Parathyroid adenoma (tissue), 2 donors: Measurements from ENCODE around the gene ATP6V0A1.

Experiments
- H2AFZ ChIP-seq: fragments of 300-600 bp; sonication (generic); one replicate; pipeline ENCODE4 v1.7.0; 2017; ENCODE audit warnings: antibody characterized with exemption, mild to moderate bottlenecking
- H3K27ac ChIP-seq: fragments of 300-600 bp; sonication (generic); one replicate; pipeline ENCODE4 v1.7.0; 2017
- H3K27me3 ChIP-seq: fragments of 300-600 bp; sonication (generic); one replicate; pipeline ENCODE4 v1.7.0; 2017; ENCODE audit warnings: low read length; ENCODE audit not compliant: control insufficient read depth, insufficient read depth
- H3K36me3 ChIP-seq: fragments of 300-600 bp; sonication (generic); one replicate; pipeline ENCODE4 v1.7.0; 2017; ENCODE audit warnings: low read length; ENCODE audit not compliant: control insufficient read depth, insufficient read depth
- H3K4me1 ChIP-seq: fragments of 300-600 bp; sonication (generic); one replicate; pipeline ENCODE4 v1.7.0; 2017; ENCODE audit warnings: control low read depth
- H3K4me2 ChIP-seq: fragments of 300-600 bp; sonication (generic); one replicate; pipeline ENCODE4 v1.7.0; 2017; ENCODE audit warnings: low read length
- H3K4me3 ChIP-seq: fragments of 300-600 bp; sonication (generic); one replicate; pipeline ENCODE4 v1.7.0; 2017; ENCODE audit warnings: low read depth, low read length
- H3K79me2 ChIP-seq: fragments of 300-600 bp; sonication (generic); one replicate; pipeline ENCODE4 v1.7.0; 2017; ENCODE audit warnings: control low read depth
- H3K9ac ChIP-seq: fragments of 300-600 bp; sonication (generic); one replicate; pipeline ENCODE4 v1.7.0; 2017; ENCODE audit warnings: mild to moderate bottlenecking
- H3K9me3 ChIP-seq: fragments of 300-600 bp; sonication (generic); one replicate; pipeline ENCODE4 v1.7.0; 2017; ENCODE audit warnings: low read length; ENCODE audit not compliant: control insufficient read depth
- TF ChIP-seq, protein P1 (sequence below): fragments of 300-600 bp; sonication (generic); IDR thresholded peaks from one replicate; pipeline ENCODE4 v1.7.0; 2017; ENCODE audit warnings: antibody characterized with exemption, mild to moderate bottlenecking
- donor health status: primary hyperparathyroidism.

ATP6V0A1 gene

DNA sequence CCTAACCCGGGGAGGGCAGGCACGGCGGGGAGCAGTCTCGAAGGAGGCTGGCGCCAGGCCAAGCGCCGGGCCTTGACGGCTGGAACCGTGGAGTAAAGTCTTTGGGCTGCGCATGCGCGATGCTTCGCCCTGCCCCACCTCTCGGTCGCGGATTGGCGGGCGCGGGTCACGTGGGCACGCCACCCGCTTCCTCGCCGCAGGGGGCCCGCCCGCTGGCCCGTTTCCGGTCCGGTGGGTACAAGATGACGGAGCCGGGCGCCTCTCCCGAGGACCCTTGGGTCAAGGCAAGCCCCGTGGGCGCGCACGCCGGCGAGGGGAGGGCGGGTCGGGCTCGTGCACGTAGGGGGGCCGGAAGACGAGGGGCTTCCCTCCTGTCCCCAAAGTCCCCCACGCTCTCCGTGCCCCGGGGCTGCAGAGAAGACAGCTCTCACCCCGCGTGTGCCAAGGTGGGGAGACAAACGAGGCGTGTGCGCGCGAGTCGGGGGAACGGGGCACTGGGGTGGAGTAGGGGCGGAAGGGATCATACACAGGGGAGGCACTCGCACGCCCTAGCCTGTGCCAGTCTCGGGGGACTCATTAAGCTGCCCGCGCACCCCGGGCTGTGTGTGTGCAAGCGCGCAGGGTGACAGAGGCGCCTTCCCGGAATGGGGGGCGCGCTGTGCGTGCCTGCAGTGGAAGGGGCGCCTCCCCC is 108.3 kb downstream of the ATP6V0A1 start, which contains the start of gene MLX:
Gene MLX (plus strand): TSS at position 218 of the 691 bp plus-strand sequence. CDS start 25 bp downstream, at position 243.
- H3K27me3 ChIP-seq, result no peaks in the 10 kb centered on the region
- TF ChIP-seq, protein P1, sequence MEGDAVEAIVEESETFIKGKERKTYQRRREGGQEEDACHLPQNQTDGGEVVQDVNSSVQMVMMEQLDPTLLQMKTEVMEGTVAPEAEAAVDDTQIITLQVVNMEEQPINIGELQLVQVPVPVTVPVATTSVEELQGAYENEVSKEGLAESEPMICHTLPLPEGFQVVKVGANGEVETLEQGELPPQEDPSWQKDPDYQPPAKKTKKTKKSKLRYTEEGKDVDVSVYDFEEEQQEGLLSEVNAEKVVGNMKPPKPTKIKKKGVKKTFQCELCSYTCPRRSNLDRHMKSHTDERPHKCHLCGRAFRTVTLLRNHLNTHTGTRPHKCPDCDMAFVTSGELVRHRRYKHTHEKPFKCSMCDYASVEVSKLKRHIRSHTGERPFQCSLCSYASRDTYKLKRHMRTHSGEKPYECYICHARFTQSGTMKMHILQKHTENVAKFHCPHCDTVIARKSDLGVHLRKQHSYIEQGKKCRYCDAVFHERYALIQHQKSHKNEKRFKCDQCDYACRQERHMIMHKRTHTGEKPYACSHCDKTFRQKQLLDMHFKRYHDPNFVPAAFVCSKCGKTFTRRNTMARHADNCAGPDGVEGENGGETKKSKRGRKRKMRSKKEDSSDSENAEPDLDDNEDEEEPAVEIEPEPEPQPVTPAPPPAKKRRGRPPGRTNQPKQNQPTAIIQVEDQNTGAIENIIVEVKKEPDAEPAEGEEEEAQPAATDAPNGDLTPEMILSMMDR, result no peak

DNA sequence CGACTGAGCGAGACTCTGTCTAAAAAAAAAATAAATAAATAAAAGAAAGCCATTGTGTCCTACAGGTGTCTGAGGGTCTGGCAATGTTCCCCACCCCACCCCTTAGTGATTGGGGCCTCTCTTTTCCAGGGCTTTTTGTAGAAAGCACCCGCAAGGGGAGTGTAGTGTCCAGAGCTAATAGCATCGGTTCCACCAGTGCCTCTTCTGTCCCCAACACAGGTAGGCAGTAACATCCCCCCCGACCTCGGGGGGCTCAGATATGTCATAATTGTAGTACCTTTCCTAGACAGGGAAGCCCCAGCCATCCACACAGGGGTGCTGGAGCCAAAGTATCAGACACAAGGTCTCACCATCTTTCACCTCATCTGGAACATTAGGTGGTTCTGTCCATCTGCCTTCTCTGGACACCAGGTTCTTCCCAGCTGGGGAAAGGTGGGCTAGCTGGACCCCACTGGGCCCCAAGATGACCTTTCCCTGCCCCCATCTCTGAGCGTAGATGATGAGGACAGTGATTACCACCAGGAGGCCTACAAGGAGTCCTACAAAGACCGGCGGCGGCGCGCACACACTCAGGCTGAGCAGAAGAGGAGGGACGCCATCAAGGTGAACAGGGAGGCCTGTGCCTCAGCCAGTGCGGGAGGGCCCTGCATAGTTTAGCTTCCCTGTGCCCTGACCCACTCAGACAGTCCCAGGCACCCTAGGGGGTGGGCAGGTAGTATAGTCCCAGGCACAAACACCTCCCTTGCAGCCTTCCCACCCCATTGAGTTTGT is 109.8 kb downstream of the ATP6V0A1 start:
- H3K4me3 ChIP-seq, result no peak overlapping the region
- H3K27ac ChIP-seq, result no peak overlapping the region
- H3K9ac ChIP-seq, result no peak overlapping the region
- no peak overlapping the region for H3K4me2 ChIP-seq
- peaks cover 16% of the 10 kb centered on the region for H3K4me1 ChIP-seq
- no peaks in the 10 kb centered on the region for H3K9me3 ChIP-seq
- TF ChIP-seq, protein P1, result no peak
- H3K36me3 ChIP-seq, result no peaks in the 10 kb centered on the region
- no peak overlapping the region for H2AFZ ChIP-seq
- peaks cover 13% of the 10 kb centered on the region for H3K79me2 ChIP-seq
- H3K27me3 ChIP-seq, result no peaks in the 10 kb centered on the region

More for the DNA sequence above, 108.3 kb downstream of the ATP6V0A1 start, which contains the start of gene MLX:
- peak within 1 kb of the TSS; percentile 80 for H3K4me3 ChIP-seq
- H3K79me2 ChIP-seq, result peaks cover 28% of the 10 kb centered on the region
- H3K4me2 ChIP-seq, result peak within 1 kb of the TSS; percentile 98
- peak within 1 kb of the TSS; percentile 72 for H3K9ac ChIP-seq
- peaks cover 24% of the 10 kb centered on the region for H3K4me1 ChIP-seq
- peak within 1 kb of the TSS; percentile 96 for H2AFZ ChIP-seq
- no peaks in the 10 kb centered on the region for H3K9me3 ChIP-seq
- peak within 1 kb of the TSS; percentile 87 for H3K27ac ChIP-seq
- no peaks in the 10 kb centered on the region for H3K36me3 ChIP-seq

DNA sequence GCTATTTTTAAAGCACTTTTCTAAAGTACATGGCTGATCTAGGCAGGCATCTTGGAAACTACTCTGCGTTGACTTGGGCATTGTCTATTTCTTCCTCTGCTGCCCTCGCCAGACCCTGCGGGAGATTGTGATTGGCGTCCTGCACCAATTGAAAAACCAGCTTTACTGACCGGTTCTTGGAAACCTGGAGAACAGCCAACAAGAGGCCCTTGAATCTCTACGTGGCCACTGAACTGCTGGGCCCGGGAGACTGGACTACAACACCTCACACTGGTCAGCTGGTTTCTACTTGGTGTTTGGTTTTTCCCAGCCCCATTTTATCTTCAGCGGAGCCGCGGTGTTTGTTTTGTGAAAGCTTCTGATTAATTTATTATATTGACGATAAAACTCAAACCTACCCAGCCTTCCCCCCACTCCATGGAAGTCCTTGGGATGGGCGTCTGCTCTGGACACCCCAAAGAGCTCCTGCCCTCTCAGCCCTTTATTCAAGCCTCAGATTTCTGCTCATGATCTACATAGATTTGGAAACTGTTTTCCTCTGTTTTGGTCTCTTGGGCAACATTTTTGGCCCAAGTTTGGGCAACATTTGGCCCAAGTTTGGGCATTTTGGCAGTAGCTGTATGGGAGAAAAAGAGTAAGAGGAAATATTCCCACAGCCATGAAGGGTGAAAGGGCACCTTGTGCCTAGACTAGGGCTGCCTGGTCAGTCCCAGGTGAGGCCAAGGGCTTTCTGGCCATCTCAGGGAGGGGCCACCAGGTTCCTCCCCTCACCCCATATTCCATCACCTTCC is 113.0 kb downstream of the ATP6V0A1 start:
- H3K4me3 ChIP-seq, result no peak overlapping the region
- H3K27ac ChIP-seq, result no peak overlapping the region
- no peaks in the 10 kb centered on the region for H3K79me2 ChIP-seq
- peaks cover 5% of the 10 kb centered on the region for H3K4me1 ChIP-seq
- H2AFZ ChIP-seq, result no peak overlapping the region
- H3K9me3 ChIP-seq, result no peaks in the 10 kb centered on the region
- no peak overlapping the region for H3K9ac ChIP-seq
- no peaks in the 10 kb centered on the region for H3K36me3 ChIP-seq
- TF ChIP-seq, protein P1, result no peak
- no peak overlapping the region for H3K4me2 ChIP-seq
- H3K27me3 ChIP-seq, result no peaks in the 10 kb centered on the region
